NOMO-1 (cell line): ENCODE results near the gene NAA20.

Experiments
- DNase-seq, 2 experiments: peaks; one replicate each; lab custom pipeline; 2025; ENCODE audit not compliant: unreplicated experiment in 2 of 2; lab: John Stamatoyannopoulos, UW

The NAA20 gene

GRCh38 chr20:20070871-20071726, 53.9 kb downstream of the NAA20 start:
- no peak for DNase-seq

- DNase-seq = peak; percentile 7 to 26
These were observed 56.7 kb downstream of the NAA20 start for GRCh38 chr20:20073801-20074371.

GRCh38 chr20:20075032-20075431, 57.9 kb downstream of the NAA20 start:
- no peak for DNase-seq

DNA sequence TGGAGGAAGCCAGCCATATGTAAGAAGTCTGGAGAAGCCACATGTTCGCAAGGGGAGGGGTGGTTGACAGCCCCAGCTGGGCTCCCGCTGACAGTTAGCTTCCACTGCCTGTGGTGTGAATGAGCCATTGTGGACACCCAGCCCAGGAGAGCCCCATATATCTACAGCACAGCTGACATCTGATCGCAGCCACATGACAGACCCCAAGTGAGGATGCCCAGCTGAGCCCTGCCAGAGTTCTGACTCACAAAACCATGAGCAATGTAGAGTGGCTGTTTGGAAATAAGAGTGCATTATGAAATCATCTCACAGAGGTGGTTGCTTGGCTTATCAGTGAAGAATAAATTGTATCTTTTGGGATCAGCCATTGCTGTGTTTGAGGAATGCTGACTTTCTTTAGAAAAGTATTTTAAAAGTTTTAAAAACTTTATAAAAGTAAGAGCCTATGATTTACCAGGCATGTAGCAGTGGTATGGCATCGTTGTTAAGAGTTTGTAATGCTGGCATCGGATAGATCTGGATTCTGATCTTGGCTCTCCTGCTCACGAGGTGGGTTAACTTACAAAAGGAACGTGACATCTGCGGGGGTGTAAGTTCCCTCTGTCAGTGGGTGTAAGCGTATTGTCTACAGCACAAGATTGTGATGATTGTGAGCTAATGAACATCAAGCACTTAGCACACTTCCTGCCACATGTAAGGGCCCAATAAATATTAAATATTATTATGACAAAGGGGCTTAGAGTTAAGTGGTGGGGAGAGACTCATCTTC, 59.3 kb downstream of the NAA20 start:
- peak; percentile 3 to 26 for DNase-seq

DNA sequence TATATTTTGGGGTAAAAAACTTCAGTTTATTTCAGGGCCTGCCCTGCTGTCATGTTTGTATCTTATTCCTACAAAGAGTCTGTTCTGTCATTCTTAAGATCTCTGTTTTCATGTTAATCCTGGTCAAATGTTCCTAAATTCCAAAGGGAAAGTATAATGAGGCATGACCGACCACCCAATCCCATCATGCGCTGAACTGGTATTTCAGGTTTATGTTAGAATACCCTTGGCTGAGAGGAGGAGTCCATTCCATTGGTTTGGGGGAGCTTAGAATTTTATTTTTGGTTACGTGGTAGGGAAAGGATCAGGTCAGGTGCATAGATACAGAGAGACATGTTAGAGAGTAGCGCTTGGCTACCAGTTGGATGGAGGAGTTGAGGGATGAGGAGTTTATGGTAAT, 60.9 kb downstream of the NAA20 start:
- no peak for DNase-seq

DNA sequence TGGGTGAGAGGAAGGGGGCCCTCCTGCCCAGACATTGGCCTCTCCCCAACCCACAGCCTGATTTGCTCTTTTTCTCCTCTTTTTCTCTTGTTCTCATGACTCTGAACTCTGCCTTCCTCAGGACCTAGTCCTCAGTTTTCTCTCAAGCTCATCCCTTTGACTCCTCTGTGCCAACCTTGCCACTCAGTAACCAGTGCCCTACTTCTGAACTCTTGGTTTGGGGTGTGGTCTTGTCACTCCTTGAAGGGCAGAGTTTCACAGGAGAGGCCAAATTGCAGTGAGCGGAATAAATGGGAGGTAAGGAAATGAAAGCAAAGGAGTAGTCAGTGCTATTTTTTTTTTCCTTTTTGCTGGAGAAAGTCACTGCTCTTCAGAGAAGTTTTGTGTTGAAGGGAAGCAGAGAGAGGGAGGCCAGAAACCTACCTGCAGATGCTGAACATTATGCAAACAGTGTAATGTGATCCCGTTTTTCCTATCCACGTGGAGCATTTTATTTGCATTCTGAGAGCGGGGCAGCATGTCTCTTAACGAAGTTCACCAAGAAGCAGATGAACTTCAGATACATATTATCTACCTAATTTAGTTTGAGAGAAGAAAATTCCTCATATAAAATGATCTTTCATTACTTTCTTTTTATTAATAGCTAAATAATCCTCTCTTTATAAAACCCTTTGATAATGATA, 62.1 kb downstream of the NAA20 start:
- DNase-seq = no peak
